ENCODE data around the gene NEURL3.

The NEURL3 gene

GRCh38 chr2:96548558-96549465 lies 43.7 kb upstream of the NEURL3 start:
- H3K4me3 ChIP-seq (ENCODE audit: low read depth, low read length): no peak overlapping the region
- H3K36me3 ChIP-seq (ENCODE audit: control insufficient read depth in 2 of 2, insufficient read depth in 1 of 2, low read length in 2 of 2): peaks cover 0 to 47% of the 10 kb centered on the region in 2 experiments; a peak in 1 of 3 replicates
- H3K9me3 ChIP-seq (ENCODE audit: control insufficient read depth, insufficient read depth, low read depth, low read length): no peaks in the 10 kb centered on the region
- ChIA-PET CTCF (interaction anchor here (1.1 kb wide), 1 partner anchor 9 kb away, joined by 4 read pairs; no protein-coding TSS in a partner anchor), POLR2A (no interaction called here)
- TF ChIP-seq ZIC2 (tag by site-specific recombination; IDR thresholded peaks at IDR 0.05) (0 out of 2 replicates have a peak, but pooled peaks have one; percentile 26), ZNF548 (tag by site-specific recombination; IDR thresholded peaks at IDR 0.05) (no peak)
- no peak overlapping the region for H3K27ac ChIP-seq (ENCODE audit: extremely low read depth, low read depth, low read length)
- no peaks in the 10 kb centered on the region for H3K4me1 ChIP-seq (ENCODE audit: control insufficient read depth, insufficient read depth, low read length)

- Histone ChIP-seq H3K9me3 (ENCODE audit: control insufficient read depth, insufficient read depth, low read depth, low read length) (no peaks in the 10 kb centered on the region), H3K27ac (ENCODE audit: extremely low read depth, low read depth, low read length) (no peak overlapping the region), H3K4me1 (ENCODE audit: control insufficient read depth, insufficient read depth, low read length) (no peaks in the 10 kb centered on the region), H3K4me3 (ENCODE audit: low read depth, low read length) (no peak overlapping the region), H3K36me3 (ENCODE audit: control insufficient read depth in 2 of 2, insufficient read depth in 1 of 2, low read length in 2 of 2) (peaks cover 0 to 51% of the 10 kb centered on the region in 2 experiments; a peak in 1 of 3 replicates)
- CTCF ChIA-PET: interaction anchor here (0.7 to 1.5 kb wide), 3 partner anchors 8 to 168 kb away, joined by 3 to 4 read pairs (median 4); no protein-coding TSS in a partner anchor
- POLR2A ChIA-PET: interaction anchor here (1.3 kb wide), 1 partner anchor 141 kb away, joined by 5 read pairs; no protein-coding TSS in a partner anchor
- TF ChIP-seq INSM2 (tag by site-specific recombination; IDR thresholded peaks at IDR 0.05) (no peak), ZNF776 (tag by site-specific recombination; IDR thresholded peaks at IDR 0.05; ENCODE audit: borderline replicate concordance) (no peak), ZNF239 (tag by site-specific recombination; IDR thresholded peaks at IDR 0.05) (no peak), ZNF2 (tag by site-specific recombination; IDR thresholded peaks at IDR 0.05) (no peak)
Measured at GRCh38 chr2:96547731-96548171, 42.6 kb upstream of the NEURL3 start.

GRCh38 chr2:96547203-96547641 lies 42.1 kb upstream of the NEURL3 start:
- POLR2A ChIA-PET: interaction anchor here (1.3 kb wide), 1 partner anchor 140 kb away, joined by 5 read pairs; no protein-coding TSS in a partner anchor
- CTCF ChIA-PET: interaction anchor here (0.7 to 1.5 kb wide), 2 partner anchors 16 to 168 kb away, joined by 3 to 4 read pairs; no protein-coding TSS in a partner anchor
- Histone ChIP-seq H3K9me3 (ENCODE audit: control insufficient read depth, insufficient read depth, low read depth, low read length) (no peaks in the 10 kb centered on the region), H3K36me3 (ENCODE audit: control insufficient read depth in 2 of 2, insufficient read depth in 1 of 2, low read length in 2 of 2) (peaks cover 0 to 53% of the 10 kb centered on the region in 2 experiments; a peak in 1 of 3 replicates), H3K27ac (ENCODE audit: extremely low read depth, low read depth, low read length) (no peak overlapping the region), H3K4me3 (ENCODE audit: low read depth, low read length) (no peak overlapping the region), H3K4me1 (ENCODE audit: control insufficient read depth, insufficient read depth, low read length) (no peaks in the 10 kb centered on the region)
- TF ChIP-seq ZNF280D (tag by site-specific recombination; IDR thresholded peaks at IDR 0.05) (no peak), CTCF (tag by site-specific recombination; IDR thresholded peaks at IDR 0.05) (0 out of 2 replicates have a peak, but pooled peaks have one; percentile 18)

All from HEK293 (cell line).